Upper lobe of left lung (tissue), 4 donors: Measurements from ENCODE around the gene GINS2.

Experiments used
- CTCF ChIP-seq, 6 experiments: fragments of 450-650 bp in 4 of 6; fragments of 200-600 bp in 2 of 6; sonication (generic) in 2 of 6; IDR thresholded peaks; one replicate each; pipeline ENCODE4 v1.5.1; 2016 to 2019; ENCODE audit warnings: antibody characterized with exemption in 6 of 6
- POLR2AphosphoS5 ChIP-seq, 2 donors: sonication (generic); formaldehyde crosslinking; IDR thresholded peaks; one replicate each; pipeline ENCODE4 v1.5.1; 2017; ENCODE audit warnings: antibody characterized with exemption in 2 of 2

GRCh38 chr16:85650844-85651628, 37.7 kb downstream of the GINS2 start:
- TF ChIP-seq CTCF (IDR thresholded peaks at IDR 0.05) (no peak), POLR2AphosphoS5 (IDR thresholded peaks at IDR 0.05) (no peak)
